Transverse colon (tissue), 4 donors: Measurements from ENCODE around the gene DNAH12. TPM values are rescaled to one million over a fixed set of nuclear protein-coding genes. Genes with fewer than 3 reads are reported as not detected.

Source experiments
- DNase-seq: peaks from one replicate; pipeline ENCODE4 v3.0.0-alpha.2; 2019
- H3K27ac ChIP-seq, 4 donors: fragments of 200-600 bp; sonication (generic); 2 replicates each; pipeline ENCODE4 v1.5.1; 2016 to 2018; ENCODE audit warnings: inconsistent platforms in 4 of 4
- H3K27me3 ChIP-seq: fragments of 200-600 bp; sonication (generic); 2 replicates; pipeline ENCODE4 v1.5.1; 2017; ENCODE audit warnings: inconsistent platforms
- H3K36me3 ChIP-seq, 4 donors: fragments of 200-600 bp; sonication (generic); 2 replicates each; pipeline ENCODE4 v1.5.1; 2017 to 2019; ENCODE audit warnings: inconsistent platforms in 4 of 4
- H3K4me1 ChIP-seq, 4 donors: fragments of 200-600 bp; sonication (generic); 2 replicates each; pipeline ENCODE4 v1.5.1; 2017 to 2020; ENCODE audit warnings: inconsistent platforms in 4 of 4
- H3K4me3 ChIP-seq, 4 donors: fragments of 200-600 bp; sonication (generic); 1 replicate in 1 of 4; 2 replicates in 3 of 4; pipeline versions ENCODE4 v1.5.1 to v1.6.1; 2017 to 2019; ENCODE audit warnings: inconsistent platforms in 4 of 4
- H3K9me3 ChIP-seq, 2 donors: fragments of 200-600 bp; sonication (generic); 2 replicates each; pipeline ENCODE4 v1.5.1; 2017 to 2019; ENCODE audit warnings: inconsistent platforms in 2 of 2
- EP300 ChIP-seq: sonication (generic); formaldehyde crosslinking; IDR thresholded peaks from one replicate; pipeline ENCODE4 v1.6.1; 2017; ENCODE audit warnings: antibody characterized with exemption, low read depth
- POLR2A ChIP-seq: fragments of 450-650 bp; IDR thresholded peaks from one replicate; pipeline ENCODE4 v1.6.1; 2016; ENCODE audit warnings: antibody characterized with exemption, mild to moderate bottlenecking, moderate library complexity
- POLR2AphosphoS5 ChIP-seq, 3 donors: sonication (generic); formaldehyde crosslinking; IDR thresholded peaks; one replicate each; pipeline ENCODE4 v1.6.1; 2016; ENCODE audit warnings: antibody characterized with exemption in 3 of 3
- WGBS, 2 donors: methylation state at CpG; one replicate each; pipeline ENCODE4 v1.1.5; 2018; ENCODE audit warnings: low coverage in 1 of 2; 5-methylcytosine and 5-hydroxymethylcytosine counted together
- in situ Hi-C, 4 donors: fragments of 200-750 bp; cut with MboI; loops; one replicate each; pipeline versions ENCODE4 v1.15.0 to v1.15.1; 2017; ENCODE audit warnings: low sequenced_read_pairs in 3 of 4, low pct_ligation_motif_present in 1 of 4, low pct_unique_long_range_greater_than_20kb in 1 of 4
- intact Hi-C: fragments of 100-400 bp; cut with DNase I; formaldehyde crosslinking; loops from one replicate; pipeline ENCODE4 v1.15.1; 2023; ENCODE audit warnings: low total_unique reads
- total RNA-seq, 4 donors: library from RNA; depleted of rRNA; stranded (reverse); fragments of >200 nt; gene quantifications; one replicate each; pipeline ENCODE4 v1.1.0, GENCODE V29; 2016
- TF ChIP-seq, protein P1 (sequence below), 5 experiments: fragments of 200-600 bp in 3 of 5; fragments of 450-650 bp in 2 of 5; sonication (generic) in 3 of 5; IDR thresholded peaks; 1 replicate in 2 of 5; 2 replicates in 3 of 5; pipeline ENCODE4 v1.5.1; 2016 to 2017; ENCODE audit warnings: antibody characterized with exemption in 5 of 5, inconsistent platforms in 3 of 5, mild to moderate bottlenecking in 2 of 5, moderate library complexity in 1 of 5

DNAH12 gene
- total RNA-seq, 4 donors from 2014 or later = not detected

DNA sequence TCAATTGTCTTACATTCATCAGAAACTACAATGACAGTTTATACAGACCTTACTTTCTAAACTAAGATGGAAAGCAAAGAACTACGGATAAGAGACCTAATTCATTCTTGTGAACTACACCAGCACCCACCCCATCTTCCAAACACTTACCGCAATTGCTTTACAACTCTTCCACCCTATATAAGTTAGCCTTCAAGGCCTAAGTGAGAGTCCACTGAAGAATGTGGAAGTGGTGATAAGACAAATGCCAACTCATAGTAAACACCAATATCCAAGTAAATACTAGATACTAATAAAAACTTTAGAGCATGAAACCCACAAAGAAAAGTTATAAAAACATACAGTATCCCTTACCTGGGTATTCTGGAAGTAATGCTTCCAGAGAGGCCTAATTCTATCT is 39.4 kb upstream of the DNAH12 start:
- Histone ChIP-seq H3K4me3 (no peak overlapping the region), H3K4me1 (peaks cover 3 to 71% (median 32%) of the 10 kb centered on the region in 4 donors), H3K9me3 (no peaks in the 10 kb centered on the region), H3K27me3 (no peaks in the 10 kb centered on the region), H3K27ac (peak overlapping the region; percentile 32 to 65 (median 54)), H3K36me3 (no peaks in the 10 kb centered on the region)
- in situ Hi-C loops = no loop called here
- WGBS, 2 donors = 55 to 59% methylated on average over 2 of the region's 2 CpGs
- intact Hi-C loops = no loop called here
- no peak for TF ChIP-seq POLR2AphosphoS5 (IDR thresholded peaks at IDR 0.05)
- no peak for DNase-seq

DNA sequence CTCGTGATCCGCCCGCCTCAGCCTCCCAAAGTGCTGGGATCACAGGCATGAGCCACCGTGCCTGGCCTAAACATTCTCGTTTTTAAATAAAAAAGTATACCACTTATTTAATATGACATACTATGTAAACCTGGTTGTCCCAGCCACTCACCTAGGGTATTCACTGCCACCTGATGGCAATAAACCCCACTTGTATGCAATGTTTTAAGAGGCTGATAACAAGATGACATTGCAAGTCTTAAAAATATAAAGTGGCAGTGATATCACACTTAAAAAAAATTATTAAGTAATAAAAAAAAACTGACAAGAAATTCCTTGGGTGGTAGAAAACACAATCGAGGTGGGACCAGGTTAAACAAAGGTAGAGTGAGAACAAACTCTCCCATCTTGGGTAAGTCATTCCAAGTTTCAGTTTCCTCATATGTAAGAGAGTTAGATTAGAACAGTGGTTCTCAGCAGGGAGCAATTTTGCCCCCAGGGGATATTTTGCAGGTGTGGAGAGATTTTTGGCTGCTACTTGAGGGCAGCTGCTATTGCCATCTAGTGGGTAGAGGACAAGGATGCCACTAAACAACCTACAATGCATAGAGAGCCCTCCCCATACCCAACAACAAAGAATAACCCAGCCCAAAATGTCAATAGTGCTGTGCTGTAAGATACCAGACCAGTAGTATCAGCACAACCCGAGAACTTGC is 38.5 kb upstream of the DNAH12 start:
- intact Hi-C loops (no loop called here), in situ Hi-C loops (no loop called here)
- no peak for TF ChIP-seq EP300
- TF ChIP-seq, protein P1, sequence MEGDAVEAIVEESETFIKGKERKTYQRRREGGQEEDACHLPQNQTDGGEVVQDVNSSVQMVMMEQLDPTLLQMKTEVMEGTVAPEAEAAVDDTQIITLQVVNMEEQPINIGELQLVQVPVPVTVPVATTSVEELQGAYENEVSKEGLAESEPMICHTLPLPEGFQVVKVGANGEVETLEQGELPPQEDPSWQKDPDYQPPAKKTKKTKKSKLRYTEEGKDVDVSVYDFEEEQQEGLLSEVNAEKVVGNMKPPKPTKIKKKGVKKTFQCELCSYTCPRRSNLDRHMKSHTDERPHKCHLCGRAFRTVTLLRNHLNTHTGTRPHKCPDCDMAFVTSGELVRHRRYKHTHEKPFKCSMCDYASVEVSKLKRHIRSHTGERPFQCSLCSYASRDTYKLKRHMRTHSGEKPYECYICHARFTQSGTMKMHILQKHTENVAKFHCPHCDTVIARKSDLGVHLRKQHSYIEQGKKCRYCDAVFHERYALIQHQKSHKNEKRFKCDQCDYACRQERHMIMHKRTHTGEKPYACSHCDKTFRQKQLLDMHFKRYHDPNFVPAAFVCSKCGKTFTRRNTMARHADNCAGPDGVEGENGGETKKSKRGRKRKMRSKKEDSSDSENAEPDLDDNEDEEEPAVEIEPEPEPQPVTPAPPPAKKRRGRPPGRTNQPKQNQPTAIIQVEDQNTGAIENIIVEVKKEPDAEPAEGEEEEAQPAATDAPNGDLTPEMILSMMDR (IDR thresholded peaks at IDR 0.05) = peak in 1 of 5 experiments; percentile 12
- Histone ChIP-seq H3K36me3 (peaks cover 0 to 9% (median 4%) of the 10 kb centered on the region in 4 donors), H3K27ac (peak overlapping the region; percentile 32 to 63 (median 52)), H3K4me3 (no peak overlapping the region), H3K27me3 (no peaks in the 10 kb centered on the region), H3K9me3 (no peaks in the 10 kb centered on the region), H3K4me1 (peaks cover 3 to 71% (median 32%) of the 10 kb centered on the region in 4 donors)
- DNase-seq = no peak
- 49 to 72% methylated on average over 2 to 7 of the region's 7 CpGs for WGBS, 2 donors

DNA sequence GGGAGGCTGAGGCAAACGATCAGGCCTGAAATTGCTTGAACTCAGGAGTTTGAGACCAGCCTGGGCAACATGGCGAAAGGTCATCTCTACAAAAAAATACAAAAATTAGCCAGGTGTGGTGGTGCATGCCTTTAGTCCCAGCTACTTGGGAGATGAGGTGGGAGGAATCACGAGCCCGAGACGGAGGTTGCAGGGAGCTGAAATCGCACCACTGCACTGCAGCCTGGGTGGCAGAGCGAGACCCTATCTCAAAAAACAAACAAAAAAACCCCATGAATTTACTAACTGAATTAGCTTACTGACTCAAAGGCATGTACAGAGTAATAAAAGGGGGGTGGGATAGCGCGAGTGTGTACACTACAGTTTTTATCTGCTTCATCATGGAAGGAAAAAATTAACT is 33.7 kb upstream of the DNAH12 start:
- no peak for DNase-seq
- Histone ChIP-seq H3K27ac (no peak overlapping the region), H3K4me3 (no peak overlapping the region), H3K27me3 (no peaks in the 10 kb centered on the region), H3K36me3 (peaks cover 0 to 31% (median 14%) of the 10 kb centered on the region in 4 donors), H3K9me3 (no peaks in the 10 kb centered on the region), H3K4me1 (peaks cover 0 to 30% (median 17%) of the 10 kb centered on the region in 4 donors)
- WGBS, 2 donors = 86 to 100% methylated on average over 1 to 9 of the region's 9 CpGs
- intact Hi-C loops (no loop called here), in situ Hi-C loops (no loop called here)
- TF ChIP-seq POLR2AphosphoS5 (IDR thresholded peaks at IDR 0.05) (no peak), POLR2A (no peak), EP300 (no peak)
- TF ChIP-seq, protein P1 (IDR thresholded peaks at IDR 0.05) = no peak

DNA sequence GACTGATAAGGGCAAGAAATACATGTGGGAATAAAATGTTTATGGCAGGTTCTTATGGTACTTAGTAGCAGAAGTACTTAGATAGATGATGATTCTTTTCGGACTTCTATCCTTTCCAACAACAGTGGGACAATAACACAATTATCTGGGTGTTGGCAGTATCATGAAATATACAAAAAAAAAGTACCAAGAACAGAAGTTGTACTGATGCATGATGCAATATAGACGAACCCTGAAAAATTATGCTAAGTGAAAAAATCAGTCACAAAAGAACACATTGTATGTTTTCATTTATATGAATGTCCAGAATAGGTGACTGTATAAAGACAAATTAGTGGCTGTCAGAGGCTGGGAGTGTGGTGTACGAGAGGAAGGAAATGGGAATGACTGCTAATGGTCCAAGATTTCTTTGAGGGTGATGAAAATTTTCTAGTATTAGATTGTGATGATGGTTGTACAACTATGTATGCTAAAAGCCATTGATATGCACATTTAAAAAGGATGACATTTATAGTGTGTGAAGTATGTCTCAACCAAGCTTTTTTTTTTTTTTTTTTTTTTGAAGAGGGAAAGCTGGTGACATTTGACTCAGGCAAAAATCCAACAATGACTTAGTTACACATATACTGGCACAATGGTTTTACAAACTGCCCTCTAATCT is 32.0 kb upstream of the DNAH12 start:
- DNase-seq = no peak
- no peak overlapping the region for H3K27ac ChIP-seq
- 83 to 88% methylated on average over 3 of the region's 3 CpGs for WGBS, 2 donors
- in situ Hi-C loops (no loop called here), intact Hi-C loops (no loop called here)
- H3K36me3 ChIP-seq = peaks cover 0 to 47% (median 20%) of the 10 kb centered on the region in 4 donors
- TF ChIP-seq, protein P1 (IDR thresholded peaks at IDR 0.05) = no peak
- no peak for TF ChIP-seq POLR2AphosphoS5 (IDR thresholded peaks at IDR 0.05)
- no peak for TF ChIP-seq EP300
- no peak for TF ChIP-seq POLR2A
- H3K4me3 ChIP-seq = no peak overlapping the region
- no peaks in the 10 kb centered on the region for H3K27me3 ChIP-seq
- H3K4me1 ChIP-seq = peaks cover 0 to 15% (median 7%) of the 10 kb centered on the region in 4 donors
- no peaks in the 10 kb centered on the region for H3K9me3 ChIP-seq
